ENCODE data around the gene KAT8.
"Not testable (repeated sequence)": the region's sequence is repeated elsewhere in the genome, so short reads cannot be mapped to it uniquely, and the experiment has no call there.

The KAT8 gene

DNA sequence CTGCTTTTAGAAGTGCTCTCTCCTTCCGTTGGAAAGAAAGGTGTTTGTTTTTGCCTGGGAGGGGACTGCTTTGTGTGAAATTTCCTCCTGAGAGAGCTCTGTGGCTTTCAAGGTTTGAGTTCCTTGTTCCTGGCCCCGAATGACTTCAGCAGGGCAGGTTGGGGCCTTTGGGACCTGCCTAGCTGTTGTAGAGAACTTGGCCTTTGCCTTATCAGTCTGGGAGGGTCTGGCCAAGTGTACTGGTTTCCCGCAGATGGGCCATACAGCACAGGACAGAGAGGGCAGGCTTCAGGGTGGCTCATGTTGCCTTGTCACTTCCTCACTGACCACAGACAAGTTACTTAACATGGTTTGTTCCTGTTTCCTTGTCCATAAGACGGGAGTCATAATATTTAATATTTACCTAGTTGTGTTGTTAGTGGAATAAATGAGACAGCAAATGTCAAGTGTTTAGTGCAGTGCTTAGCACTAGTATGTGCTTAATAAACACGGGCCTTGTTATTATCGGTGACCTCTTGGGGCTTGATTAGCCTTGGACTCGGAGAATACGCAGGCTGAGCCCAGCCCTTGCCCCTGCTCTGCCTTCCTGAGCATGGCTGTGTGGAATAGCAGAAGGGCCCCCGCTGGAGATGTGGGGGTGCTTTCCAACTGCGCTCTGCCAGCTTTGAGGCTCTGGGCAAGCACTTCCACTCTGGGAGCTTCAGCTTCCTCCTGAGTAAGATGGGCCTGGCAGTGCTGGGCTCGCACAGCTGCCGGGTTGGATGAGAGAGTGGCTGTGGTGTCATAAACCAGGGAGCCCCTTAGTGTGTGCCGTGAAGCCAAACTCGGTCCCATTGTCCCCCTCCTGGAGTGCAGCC lies 11.5 kb downstream of the KAT8 start:
- peak; percentile 90 for DNase-seq
- in situ Hi-C loops (cut with MboI; ENCODE audit: low pct_unique_long_range_greater_than_20kb, low sequenced_read_pairs): no loop called here

DNA sequence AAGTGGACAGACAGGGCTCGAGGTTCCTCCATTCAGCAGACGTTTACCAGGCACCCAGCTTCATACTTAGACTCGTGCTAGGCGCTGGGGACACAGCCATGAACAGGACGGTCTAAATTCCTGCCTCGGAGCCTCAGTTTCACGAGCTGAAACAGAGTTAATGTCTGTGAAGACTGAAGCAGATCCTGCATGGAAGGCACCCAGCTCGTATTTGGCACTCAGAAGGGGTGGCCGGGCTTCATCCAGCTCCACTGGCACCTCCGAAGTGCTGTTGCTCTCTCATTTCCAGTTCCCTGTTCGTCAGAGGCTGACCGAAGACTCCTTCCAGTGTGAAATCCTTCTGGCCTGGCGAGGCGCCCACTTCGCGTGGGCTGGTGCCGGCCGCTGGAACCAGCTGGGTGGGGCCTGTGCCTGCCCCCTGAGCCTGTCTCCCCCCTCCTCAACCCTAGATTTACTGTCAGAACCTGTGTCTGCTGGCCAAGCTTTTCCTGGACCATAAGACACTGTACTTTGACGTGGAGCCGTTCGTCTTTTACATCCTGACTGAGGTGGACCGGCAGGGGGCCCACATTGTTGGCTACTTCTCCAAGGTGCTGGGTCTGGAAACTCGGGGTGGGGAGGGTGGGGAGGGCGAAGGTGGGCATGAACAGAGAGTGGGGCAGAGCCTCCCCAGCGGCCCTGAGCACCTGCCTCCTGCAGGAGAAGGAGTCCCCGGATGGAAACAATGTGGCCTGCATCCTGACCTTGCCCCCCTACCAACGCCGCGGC lies 12.3 kb downstream of the KAT8 start:
- no peak for DNase-seq
- in situ Hi-C loops (cut with MboI; ENCODE audit: low pct_unique_long_range_greater_than_20kb, low sequenced_read_pairs): no loop called here

DNA sequence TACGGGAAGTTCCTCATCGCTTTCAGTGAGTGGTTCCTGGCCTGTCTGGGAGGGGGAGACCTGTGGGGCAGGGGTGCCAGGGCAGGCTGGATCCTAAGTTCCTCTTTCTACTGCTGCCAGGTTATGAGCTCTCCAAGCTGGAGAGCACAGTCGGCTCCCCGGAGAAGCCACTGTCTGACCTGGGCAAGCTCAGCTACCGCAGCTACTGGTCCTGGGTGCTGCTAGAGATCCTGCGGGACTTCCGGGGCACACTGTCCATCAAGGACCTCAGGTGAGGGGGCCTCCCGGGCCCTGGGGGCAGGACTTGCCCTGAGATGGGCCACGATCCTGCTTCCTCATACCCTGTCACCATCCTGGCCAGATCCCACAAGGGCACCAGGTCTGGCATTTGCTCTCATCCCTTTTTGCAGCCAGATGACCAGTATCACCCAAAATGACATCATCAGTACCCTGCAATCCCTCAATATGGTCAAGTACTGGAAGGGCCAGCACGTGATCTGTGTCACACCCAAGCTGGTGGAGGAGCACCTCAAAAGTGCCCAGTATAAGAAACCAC lies 12.9 kb downstream of the KAT8 start:
- no peak for DNase-seq
- in situ Hi-C loops (cut with MboI; ENCODE audit: low pct_unique_long_range_greater_than_20kb, low sequenced_read_pairs): no loop called here

DNA sequence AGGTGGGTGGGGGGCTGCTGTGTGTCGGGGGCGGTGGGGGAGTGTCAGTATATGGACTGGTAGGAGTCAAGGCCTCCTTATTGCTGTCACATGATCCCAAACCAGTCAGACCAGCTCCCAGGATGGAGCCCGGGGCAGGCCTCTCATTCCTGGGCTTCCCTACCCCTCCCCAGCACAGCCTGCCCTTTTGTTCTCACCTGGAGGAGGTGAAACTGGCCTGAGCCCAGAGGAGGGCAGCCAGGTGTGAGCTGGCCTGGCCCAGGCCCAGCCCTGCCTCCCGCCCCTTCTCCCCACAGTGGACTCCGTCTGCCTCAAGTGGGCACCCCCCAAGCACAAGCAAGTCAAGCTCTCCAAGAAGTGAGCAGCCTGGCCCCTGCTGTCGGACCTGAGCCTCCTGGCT lies 13.4 kb downstream of the KAT8 start:
- in situ Hi-C loops (cut with MboI; ENCODE audit: low pct_unique_long_range_greater_than_20kb, low sequenced_read_pairs): no loop called here
- no peak for DNase-seq

DNA sequence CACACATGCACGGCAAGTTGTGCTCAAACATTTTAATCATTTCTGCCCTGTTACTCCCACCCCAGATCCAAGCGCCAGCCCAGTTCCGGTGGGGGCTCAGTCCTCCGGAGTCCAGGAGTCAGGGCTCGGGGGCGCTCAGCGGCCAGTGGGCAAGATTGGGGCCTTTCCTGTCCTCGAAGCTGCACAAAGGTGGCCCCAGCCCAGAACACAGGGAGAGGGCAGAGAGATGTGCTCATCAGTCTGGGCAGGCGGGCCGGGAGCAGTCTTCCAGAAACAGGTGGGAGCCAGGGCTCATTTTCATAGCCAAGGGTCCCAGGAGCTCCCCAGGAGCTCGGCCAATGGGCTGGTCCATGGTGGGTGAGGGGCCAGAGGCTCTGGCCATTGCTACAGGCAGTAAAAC lies 14.0 kb downstream of the KAT8 start:
- in situ Hi-C loops (cut with MboI; ENCODE audit: low pct_unique_long_range_greater_than_20kb, low sequenced_read_pairs): no loop called here
- DNase-seq: no peak

DNA sequence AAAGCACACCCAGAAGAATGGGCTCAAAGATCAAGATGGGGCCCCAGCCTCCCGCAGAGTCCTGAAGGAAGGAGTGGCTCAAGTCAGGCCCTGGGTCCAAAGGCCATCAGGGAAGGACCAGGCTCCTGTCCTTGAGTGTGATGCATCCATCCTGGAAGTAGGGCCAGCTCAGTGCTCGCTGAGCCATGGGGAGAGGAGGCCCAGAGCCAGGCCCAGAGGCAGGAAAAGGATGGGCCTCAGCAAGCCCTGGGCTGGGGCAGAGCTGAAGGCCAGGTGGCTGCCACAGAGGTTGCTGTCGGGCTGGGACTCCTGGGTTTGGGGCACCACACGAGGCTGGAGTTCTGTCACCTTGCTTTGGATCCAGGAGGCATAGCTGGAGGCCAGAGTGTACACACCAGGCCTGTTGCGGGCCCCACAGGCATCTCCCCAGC lies 14.4 kb downstream of the KAT8 start:
- in situ Hi-C loops (cut with MboI; ENCODE audit: low pct_unique_long_range_greater_than_20kb, low sequenced_read_pairs): no loop called here
- no peak for DNase-seq

DNA sequence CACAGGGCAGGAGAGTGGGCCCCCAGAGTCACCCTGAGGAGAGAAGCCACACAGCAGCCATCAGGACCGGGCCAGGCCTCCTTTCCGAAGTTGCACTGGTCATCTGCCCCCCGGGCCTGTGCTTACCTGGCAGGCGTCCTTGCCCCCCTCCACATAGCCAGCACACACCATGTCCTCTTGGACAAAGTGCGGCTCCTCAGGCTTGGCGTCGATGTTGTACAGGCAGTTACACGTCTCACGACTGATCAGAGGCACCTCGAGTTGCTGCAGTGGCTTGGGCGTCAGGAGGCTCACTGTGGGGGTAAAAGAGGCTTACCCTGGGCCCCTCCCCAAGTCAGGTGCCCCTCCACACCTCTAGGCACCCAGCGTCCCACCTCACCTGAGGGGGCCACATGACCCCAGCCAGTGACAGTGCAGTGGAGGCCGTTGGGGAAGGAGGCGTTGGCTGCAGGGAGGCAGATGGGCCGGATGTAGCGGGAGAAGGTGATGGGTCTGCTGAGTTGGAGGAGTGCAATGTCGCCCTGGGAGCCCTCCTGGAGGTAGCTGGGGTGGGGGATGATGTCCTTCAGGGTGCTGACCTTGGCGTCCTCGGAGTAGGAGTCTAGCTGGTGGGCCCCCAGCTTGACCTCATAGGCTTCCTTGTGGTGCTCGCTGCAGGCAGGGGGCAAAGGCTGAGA lies 15.0 kb downstream of the KAT8 start:
- in situ Hi-C loops (cut with MboI; ENCODE audit: low pct_unique_long_range_greater_than_20kb, low sequenced_read_pairs): no loop called here
- no peak for DNase-seq

DNA sequence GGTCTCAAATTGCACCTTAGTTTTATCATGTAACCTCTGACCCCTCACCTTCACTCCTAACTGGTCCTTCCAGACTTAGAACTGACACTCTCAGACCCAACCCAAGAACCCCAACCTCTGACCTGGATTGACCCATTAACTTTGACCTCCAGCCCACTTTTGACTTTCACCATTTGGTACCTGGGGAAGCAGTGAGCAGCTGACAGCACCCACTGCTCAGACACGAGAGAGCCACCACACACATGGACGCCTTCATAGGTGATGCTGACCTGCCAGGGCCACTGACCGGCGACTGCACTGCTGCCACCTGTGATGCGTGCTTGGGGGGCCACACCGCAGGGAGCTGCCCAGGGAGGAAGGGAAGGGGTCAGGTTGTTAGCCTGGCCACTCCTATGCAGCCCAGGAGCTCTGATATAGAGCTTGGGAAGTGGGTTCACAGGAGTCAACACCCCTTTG lies 15.6 kb downstream of the KAT8 start:
- DNase-seq: no peak
- in situ Hi-C loops (cut with MboI; ENCODE audit: low pct_unique_long_range_greater_than_20kb, low sequenced_read_pairs): no loop called here

DNA sequence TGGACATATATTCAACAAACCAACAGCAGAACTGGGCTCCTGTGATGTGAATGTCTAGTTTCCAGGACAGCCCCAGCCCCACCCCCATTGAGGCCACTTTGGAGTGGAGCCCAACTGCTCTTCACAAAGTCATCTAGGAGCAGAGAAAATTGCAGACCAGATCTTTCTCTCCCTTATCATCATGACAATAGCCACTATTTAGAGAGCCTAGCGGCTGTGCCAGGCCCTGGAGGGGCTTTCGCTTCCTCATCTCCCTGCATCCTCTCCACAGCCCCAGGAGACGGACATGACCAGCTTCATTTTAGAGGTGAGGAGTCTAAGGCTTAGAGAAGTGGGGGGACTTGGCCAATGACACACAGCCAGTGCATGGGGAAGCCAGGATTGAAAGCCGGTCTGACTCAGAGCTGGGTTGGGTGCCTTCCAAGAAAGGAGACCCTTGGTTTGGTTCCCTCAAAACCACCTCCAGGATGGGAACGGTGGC lies 16.7 kb downstream of the KAT8 start:
- DNase-seq: no peak
- in situ Hi-C loops (cut with MboI; ENCODE audit: low pct_unique_long_range_greater_than_20kb, low sequenced_read_pairs): no loop called here

DNA sequence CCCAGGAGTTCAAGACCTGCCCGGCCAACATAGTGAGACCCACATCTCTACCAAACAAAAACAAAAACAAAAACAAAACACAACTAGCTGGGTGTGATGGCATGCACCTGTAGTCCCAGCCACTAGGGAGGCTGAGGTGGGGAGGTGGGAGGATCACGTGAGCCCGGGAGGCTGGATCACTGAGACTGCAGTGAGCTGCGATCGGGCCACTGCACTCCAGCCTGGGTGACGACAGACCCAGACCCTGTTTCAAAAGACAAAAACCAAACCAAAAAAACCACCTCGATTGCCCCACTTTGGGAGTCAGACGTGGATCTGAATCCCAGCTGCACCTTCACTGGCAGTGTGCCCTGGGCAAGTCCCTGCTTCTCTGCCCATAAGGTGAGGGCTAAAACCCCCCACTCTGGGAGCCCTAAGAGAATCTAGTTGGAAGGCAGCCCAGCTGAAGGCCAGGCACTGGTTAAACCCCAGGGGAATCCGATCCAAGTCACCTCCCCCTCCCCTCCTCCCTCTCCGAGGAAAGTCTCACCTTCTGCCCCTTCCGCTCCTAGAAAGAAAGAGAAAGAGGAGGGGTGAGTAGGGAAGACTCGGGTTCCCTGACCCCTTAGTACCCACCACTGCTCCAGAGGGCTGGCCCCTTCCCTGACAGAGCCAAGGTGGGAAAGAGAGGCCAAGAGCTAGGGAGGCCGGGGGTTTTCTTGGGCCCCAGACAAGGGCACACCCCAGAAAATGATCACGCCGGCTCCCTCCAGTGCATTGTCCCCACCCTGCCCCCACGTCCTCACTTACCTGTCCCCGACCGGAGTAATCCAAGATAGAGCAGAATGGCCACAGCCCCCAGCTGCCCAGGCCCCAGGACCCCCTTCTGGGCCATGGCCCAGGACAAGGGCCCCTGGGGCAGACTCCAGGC lies 17.4 kb downstream of the KAT8 start:
- in situ Hi-C loops (cut with MboI; ENCODE audit: low pct_unique_long_range_greater_than_20kb, low sequenced_read_pairs): no loop called here

DNA sequence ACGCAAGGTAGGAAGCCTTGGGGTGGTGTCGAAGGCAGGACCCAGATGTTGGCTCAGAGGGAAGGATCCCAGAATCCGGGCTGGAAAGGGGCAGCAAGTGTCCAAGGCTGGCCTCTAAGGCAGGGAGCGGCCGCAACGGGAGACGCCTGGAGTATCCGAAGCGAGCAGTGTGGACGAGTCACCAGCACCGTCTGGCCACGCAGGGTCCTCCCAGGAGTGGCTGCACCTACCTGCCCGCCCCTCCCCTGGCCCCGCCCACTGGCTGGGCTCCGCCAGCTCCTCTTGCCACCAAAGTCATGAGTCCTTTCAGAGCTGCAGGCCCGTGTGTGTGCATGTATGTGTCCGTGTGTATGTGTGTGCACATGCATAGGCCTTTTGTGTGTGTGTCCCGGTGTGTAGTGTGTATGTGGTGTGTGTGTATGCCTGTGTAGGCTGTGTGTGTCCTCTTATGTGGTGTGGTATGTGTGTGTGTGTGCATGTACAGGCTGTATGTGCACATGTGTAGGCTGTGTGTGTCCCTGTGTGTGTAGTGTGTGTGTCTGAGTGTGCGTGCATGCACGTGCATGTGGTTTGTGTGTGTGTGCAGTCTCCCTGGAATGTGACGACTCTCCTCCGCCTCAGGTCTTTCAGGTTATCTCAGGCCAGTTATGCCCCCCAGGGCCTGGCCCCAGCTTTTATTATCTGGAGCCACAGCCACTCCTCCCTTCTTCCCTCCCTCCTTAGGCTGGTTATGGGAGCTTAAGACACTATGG lies 18.2 kb downstream of the KAT8 start, which contains the start of gene PRSS8:
Gene PRSS8 (minus strand): TSS at position 193 of the 752 bp plus-strand sequence. CDS start 229 bp downstream, outside the sequence.
- no peak for DNase-seq
- in situ Hi-C loops (cut with MboI; ENCODE audit: low pct_unique_long_range_greater_than_20kb, low sequenced_read_pairs): no loop called here

More for the DNA sequence above, 17.4 kb downstream of the KAT8 start:
- no peak for DNase-seq

DNA sequence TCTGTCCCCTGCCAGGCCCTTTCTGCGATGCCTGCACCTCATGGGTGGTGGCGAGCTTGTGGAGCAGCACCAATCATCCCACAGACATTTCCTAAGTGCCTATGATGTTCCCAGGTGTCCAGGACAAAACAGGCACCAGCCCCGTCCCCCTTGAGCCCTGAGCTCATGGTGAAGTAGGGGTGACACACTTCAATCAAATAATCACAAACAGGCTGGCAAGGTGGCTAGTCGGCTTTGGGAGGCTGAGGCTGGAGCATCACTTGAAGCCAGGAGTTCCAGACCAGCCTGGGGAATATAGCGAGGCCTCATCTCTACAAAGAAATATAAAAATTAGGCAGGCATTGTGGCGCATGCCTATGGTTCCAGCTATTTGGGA lies 18.8 kb downstream of the KAT8 start:
- DNase-seq: no peak
- in situ Hi-C loops (cut with MboI; ENCODE audit: low pct_unique_long_range_greater_than_20kb, low sequenced_read_pairs): no loop called here

DNA sequence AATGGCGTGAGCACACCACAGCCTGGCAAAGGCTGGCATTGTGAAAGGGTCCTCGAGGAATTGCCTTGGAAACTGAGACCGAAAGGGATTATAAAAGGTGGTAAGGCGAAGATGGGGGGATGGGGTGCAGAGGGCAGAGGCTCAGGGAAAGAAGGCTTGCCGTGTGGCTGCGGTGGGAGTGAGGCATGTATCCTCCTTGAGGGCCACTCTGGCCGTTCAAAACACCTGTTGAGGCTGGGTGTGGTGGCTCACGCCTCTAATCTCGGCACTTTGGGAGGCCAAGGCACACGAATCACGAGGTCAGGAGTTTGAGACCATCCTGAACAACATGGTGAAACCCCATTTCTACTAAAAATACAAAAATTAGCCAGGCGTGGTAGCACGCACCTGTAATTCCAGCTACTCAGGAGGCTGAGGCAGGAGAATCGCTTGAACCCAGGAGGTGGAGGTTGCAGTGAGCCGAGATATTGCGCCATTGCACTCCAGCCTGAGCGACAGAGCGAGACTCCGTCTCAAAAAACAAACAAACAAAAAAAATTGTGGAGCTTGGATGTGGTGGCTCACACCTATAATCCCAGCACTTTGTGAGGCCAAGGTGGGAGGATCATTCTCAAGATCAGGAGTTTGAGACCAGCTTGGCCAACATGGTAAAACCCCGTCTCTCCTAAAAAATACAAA lies 19.5 kb downstream of the KAT8 start:
- DNase-seq; in situ Hi-C loops (cut with MboI; ENCODE audit: low pct_unique_long_range_greater_than_20kb, low sequenced_read_pairs): not testable (repeated sequence)

DNA sequence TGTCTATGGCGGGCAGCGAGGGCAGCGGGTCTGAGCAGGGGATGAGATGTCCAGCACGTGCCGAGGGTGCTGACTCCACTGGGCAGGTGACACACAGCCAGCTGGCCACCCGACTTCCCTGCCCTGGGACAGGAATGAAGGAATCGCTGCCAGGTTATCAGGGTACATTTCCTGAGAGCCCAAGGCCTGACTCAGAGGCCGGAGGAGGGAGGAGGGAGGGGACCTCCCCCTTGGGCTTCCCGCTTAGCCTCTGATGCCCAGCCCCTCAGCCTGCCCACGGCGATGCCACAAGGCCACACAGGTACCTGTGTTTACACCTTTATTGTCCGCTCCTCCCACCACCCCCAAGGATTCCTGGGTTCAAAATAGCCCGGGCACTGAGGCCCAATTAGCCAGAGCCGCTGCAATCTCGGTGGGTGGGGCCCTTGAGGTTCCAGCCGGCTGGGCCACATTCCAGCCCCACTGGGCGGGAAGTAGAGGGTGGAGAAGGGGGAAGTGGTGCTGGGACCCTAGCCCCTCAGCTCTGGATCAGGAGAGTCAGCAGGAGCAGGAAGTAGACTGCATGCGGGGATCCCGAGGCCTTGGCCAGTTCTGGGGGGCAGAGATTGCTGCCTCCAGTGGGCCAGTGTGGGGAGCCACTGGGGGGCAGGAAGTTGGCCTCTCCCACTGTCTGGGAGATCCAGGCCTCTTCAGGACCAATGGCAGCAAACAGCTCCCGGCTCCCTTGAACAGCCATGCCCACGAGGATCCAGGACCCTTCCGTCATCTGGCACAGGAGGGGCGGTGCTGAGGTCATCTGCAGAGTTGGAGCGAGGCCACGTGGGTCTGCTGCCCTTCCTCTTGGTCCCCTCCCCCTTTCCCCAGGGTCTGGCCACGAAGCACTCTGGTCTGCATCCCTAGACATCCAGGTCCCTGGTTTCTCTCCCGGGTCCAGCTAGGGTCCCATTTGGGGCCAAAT lies 21.4 kb downstream of the KAT8 start:
- DNase-seq: no peak
- in situ Hi-C loops (cut with MboI; ENCODE audit: low pct_unique_long_range_greater_than_20kb, low sequenced_read_pairs): no loop called here

DNA sequence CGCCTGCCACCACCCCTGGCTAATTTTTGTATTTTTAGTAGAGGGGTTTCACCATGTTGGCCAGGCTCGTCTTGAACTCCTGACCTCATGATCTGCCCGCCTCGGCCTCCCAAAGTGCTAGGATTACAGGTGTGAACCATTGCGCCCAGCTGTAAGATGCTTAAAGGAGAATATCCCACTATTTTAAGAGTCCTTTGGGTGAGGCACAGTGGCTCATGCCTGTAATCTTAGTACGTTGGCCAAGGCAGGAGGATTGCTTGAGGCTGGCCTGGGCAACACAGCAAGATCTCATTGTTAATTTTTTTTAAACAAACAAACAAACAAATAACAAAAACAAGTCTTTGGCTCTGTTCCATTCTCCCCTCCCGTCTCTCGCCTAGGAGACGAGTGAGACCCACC lies 23.6 kb downstream of the KAT8 start:
- DNase-seq; in situ Hi-C loops (cut with MboI; ENCODE audit: low pct_unique_long_range_greater_than_20kb, low sequenced_read_pairs): not testable (repeated sequence)

DNA sequence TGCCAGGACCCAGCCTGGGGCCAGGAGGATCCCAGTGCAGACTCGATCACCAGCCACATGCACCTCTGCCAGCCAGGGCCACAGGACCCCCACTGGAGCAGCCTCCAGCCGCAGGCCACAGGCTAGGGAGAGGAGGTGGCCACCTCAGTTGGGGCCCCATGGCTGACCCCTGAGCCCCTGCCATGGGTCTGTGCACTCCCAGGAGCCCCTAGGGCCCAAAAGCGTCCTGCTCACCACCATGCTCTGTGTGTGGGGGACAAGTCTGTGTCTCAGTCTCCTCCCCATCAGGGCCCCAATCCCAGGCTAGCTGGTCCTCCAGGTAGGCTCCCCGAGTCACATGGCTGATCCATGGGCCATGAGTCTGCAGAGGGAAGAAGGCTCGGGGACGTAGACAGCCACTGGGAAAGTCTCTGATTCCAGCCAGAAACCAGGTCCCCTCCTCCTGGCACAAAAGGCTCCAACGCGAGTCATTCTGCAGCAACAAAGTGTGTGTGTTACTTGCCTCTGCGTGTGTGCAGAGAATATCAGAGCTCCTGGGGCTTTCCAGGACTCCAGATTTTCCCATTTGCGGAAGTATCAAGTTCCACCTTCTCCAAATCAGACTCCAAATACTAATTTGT lies 24.1 kb downstream of the KAT8 start:
- in situ Hi-C loops (cut with MboI; ENCODE audit: low pct_unique_long_range_greater_than_20kb, low sequenced_read_pairs): no loop called here
- DNase-seq: no peak
